Esophagus muscularis mucosa (tissue), 4 donors: Measurements from ENCODE around the gene AUTS2.

Source experiments
- EP300 ChIP-seq: sonication (generic); formaldehyde crosslinking; IDR thresholded peaks from one replicate; pipeline ENCODE4 v1.6.1; 2017; ENCODE audit warnings: antibody characterized with exemption
- POLR2A ChIP-seq: fragments of 450-650 bp; IDR thresholded peaks from one replicate; pipeline ENCODE4 v1.6.1; 2017; ENCODE audit warnings: antibody characterized with exemption, moderate library complexity, mild to moderate bottlenecking, low read depth
- POLR2AphosphoS5 ChIP-seq, 2 donors: sonication (generic); formaldehyde crosslinking; IDR thresholded peaks; one replicate each; pipeline ENCODE4 v1.6.1; 2017; ENCODE audit warnings: antibody characterized with exemption in 2 of 2
- TF ChIP-seq, protein P1 (sequence below), 3 experiments: fragments of 200-600 bp in 2 of 3; fragments of 450-650 bp in 1 of 3; sonication (generic) in 2 of 3; IDR thresholded peaks; one replicate each; pipeline ENCODE4 v1.5.1; 2017 to 2019; ENCODE audit warnings: antibody characterized with exemption in 3 of 3, mild to moderate bottlenecking in 2 of 3, moderate library complexity in 1 of 3

DNA sequence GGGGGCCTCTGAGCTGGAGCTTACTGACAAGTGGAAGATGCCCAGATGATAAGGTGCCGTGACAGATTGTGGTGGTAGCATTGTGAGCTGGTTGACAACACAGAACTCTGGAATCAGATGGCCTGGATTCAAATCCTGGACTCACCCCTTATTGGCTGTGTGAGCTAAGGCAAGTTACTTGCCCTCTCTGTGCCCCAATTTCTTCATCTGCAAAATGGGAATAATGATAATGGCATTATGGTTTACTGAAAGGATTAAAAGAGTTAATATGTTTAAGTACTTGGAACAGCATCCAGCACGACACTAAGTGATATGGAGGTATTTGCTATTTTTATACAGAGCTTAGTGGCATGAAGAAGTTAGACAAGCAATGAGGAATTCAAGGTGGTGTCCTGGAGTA, 1067.7 kb downstream of the AUTS2 start:
- TF ChIP-seq POLR2AphosphoS5 (IDR thresholded peaks at IDR 0.05) = no peak
- TF ChIP-seq, protein P1, sequence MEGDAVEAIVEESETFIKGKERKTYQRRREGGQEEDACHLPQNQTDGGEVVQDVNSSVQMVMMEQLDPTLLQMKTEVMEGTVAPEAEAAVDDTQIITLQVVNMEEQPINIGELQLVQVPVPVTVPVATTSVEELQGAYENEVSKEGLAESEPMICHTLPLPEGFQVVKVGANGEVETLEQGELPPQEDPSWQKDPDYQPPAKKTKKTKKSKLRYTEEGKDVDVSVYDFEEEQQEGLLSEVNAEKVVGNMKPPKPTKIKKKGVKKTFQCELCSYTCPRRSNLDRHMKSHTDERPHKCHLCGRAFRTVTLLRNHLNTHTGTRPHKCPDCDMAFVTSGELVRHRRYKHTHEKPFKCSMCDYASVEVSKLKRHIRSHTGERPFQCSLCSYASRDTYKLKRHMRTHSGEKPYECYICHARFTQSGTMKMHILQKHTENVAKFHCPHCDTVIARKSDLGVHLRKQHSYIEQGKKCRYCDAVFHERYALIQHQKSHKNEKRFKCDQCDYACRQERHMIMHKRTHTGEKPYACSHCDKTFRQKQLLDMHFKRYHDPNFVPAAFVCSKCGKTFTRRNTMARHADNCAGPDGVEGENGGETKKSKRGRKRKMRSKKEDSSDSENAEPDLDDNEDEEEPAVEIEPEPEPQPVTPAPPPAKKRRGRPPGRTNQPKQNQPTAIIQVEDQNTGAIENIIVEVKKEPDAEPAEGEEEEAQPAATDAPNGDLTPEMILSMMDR (IDR thresholded peaks at IDR 0.05) = no peak
- no peak for TF ChIP-seq EP300
- no peak for TF ChIP-seq POLR2A
